Panc1 (cell line): ENCODE results near the gene WBP2NL.

Source experiments
- TF ChIP-seq, protein P1 (sequence below): fragments of 450-650 bp; IDR thresholded peaks from 2 replicates; pipeline ENCODE4 v1.5.1; 2017; ENCODE audit warnings: mild to moderate bottlenecking
- TF ChIP-seq, protein P2 (sequence below), 2 experiments: IDR thresholded peaks; 2 replicates each; pipeline ENCODE4 v1.6.1; 2011 to 2012; ENCODE audit warnings: low read depth in 2 of 2, control low read depth in 1 of 2, low read length in 1 of 2, mild to moderate bottlenecking in 1 of 2, moderate library complexity in 1 of 2; ENCODE audit not compliant: insufficient read depth in 1 of 2

DNA sequence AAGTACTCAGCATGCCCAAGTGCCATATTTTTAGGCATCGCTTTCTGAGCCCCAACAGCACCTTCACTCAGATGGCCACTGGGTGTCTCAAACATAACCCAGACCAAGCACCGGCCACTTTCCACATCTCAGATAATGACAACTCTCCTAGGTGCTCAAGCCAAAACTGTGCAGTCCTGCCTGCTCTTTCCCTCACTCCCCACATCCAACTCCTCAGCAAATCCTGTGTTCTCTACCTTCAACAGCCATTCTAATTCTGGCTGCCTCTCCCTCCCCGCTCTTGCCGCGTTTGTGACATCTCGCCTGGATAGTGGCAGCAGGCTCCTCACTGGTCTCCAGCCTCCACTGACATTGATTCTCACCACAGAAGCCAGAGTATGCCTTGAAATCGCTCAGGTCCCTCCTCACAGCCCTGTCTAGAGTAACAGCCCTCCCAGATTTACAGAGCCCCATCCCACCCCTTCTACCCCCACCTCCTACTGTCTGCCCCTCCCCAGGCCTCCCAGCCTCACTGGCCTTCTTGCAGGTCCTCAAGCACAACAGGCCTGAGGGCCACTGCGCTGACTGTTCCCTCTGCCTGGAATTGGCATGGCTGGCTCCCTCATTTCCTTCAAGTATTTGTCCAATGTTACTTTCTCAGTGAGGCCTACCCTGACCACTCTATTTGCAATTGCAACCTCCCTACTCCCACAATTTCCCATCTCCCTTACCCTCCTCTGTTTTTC lies 74.2 kb downstream of the WBP2NL start:
- TF ChIP-seq, protein P1, sequence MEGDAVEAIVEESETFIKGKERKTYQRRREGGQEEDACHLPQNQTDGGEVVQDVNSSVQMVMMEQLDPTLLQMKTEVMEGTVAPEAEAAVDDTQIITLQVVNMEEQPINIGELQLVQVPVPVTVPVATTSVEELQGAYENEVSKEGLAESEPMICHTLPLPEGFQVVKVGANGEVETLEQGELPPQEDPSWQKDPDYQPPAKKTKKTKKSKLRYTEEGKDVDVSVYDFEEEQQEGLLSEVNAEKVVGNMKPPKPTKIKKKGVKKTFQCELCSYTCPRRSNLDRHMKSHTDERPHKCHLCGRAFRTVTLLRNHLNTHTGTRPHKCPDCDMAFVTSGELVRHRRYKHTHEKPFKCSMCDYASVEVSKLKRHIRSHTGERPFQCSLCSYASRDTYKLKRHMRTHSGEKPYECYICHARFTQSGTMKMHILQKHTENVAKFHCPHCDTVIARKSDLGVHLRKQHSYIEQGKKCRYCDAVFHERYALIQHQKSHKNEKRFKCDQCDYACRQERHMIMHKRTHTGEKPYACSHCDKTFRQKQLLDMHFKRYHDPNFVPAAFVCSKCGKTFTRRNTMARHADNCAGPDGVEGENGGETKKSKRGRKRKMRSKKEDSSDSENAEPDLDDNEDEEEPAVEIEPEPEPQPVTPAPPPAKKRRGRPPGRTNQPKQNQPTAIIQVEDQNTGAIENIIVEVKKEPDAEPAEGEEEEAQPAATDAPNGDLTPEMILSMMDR = no peak
- TF ChIP-seq, protein P2, sequence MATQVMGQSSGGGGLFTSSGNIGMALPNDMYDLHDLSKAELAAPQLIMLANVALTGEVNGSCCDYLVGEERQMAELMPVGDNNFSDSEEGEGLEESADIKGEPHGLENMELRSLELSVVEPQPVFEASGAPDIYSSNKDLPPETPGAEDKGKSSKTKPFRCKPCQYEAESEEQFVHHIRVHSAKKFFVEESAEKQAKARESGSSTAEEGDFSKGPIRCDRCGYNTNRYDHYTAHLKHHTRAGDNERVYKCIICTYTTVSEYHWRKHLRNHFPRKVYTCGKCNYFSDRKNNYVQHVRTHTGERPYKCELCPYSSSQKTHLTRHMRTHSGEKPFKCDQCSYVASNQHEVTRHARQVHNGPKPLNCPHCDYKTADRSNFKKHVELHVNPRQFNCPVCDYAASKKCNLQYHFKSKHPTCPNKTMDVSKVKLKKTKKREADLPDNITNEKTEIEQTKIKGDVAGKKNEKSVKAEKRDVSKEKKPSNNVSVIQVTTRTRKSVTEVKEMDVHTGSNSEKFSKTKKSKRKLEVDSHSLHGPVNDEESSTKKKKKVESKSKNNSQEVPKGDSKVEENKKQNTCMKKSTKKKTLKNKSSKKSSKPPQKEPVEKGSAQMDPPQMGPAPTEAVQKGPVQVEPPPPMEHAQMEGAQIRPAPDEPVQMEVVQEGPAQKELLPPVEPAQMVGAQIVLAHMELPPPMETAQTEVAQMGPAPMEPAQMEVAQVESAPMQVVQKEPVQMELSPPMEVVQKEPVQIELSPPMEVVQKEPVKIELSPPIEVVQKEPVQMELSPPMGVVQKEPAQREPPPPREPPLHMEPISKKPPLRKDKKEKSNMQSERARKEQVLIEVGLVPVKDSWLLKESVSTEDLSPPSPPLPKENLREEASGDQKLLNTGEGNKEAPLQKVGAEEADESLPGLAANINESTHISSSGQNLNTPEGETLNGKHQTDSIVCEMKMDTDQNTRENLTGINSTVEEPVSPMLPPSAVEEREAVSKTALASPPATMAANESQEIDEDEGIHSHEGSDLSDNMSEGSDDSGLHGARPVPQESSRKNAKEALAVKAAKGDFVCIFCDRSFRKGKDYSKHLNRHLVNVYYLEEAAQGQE (IDR thresholded peaks at IDR 0.05; ENCODE audit: insufficient read depth in 1 of 2, low read depth in 2 of 2, low read length in 1 of 2) = no peak
